GM19395 (cell line): Measurements from ENCODE around the gene TMEM147.
"Not testable (repeated sequence)": the region's sequence is repeated elsewhere in the genome, so short reads cannot be mapped to it uniquely, and the experiment has no call there.

Experiments
- ATAC-seq: cut with Tn5 transposase; IDR thresholded peaks from one replicate; pipeline ENCODE4 v1.9.1; 2021; ENCODE audit warnings: mild to moderate bottlenecking, moderate library complexity; ENCODE audit not compliant: unreplicated experiment

TMEM147 gene

GRCh38 chr19:35561436-35561835, 16.0 kb downstream of the TMEM147 start:
- ATAC-seq, result no peak

- ATAC-seq, result no peak
These were observed 16.9 kb downstream of the TMEM147 start for GRCh38 chr19:35562336-35562735.

DNA sequence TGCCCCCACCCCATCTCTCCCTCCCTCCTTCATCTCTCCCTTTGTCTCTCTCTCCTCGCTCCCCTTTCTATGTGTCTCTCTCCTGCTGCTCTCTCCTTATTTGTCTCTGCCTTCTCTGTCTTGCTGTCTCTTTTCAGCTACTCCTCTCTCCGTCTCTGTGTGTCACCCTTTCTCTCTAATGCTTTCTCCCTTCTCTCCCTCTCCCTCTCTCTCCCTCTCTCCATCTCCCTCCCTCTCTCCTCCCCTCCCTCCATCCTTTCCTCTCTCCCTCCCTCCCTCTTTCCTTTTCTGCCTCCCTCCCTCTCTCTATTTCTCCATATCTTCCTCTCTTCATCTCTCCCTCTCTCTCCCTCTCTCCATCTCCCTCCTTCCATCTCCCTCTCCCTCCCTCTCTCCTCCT, 17.4 kb downstream of the TMEM147 start:
- ATAC-seq, result no peak

- ATAC-seq, result no peak
These were observed 17.9 kb downstream of the TMEM147 start, which contains the start of gene ATP4A for GRCh38 chr19:35563207-35563829. TSS of gene ATP4A (minus strand) at chr19:35563658. CDS start at chr19:35563629, 29 bp downstream.

DNA sequence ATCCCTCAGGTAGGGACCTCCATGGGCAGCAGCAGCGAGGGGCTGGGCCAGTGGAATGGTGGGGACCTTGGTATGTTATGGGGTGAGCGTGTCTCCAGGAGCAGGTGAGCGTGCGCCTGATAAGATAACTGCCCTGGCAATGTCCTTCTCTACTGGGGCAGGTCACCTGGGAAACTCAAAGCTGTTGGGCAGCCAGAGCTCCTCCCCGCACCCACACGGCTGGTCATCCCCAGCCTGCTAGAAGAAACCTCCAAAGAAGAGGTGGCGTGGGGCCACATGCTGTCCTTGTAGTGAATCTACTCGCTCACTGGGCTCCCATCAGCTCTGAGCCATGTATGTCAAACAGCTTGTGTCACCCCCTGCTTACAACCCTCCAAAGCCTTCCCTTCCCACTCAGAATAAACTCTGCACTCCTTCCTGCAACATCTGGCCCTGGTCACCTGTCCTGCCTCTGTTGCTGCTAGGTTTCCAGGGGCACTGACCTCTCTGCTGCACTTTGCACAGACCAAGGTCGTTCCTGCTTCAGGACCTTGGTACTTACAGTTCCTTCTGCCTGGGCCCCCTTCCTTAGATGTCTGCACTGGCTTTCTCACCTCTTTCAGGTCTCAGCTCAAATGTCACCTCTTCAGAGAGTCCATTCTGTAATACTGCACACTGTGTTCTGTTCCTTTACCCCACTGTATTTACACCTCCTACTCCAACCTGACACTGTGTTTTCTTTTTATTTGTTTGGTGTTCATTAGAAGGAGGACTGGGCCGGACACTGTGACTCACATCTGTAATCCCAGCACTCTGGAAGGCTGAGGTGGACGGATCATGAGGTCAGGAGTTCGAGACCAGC, 19.8 kb downstream of the TMEM147 start:
- no peak for ATAC-seq

- ATAC-seq, result no peak
These were observed 21.3 kb downstream of the TMEM147 start for GRCh38 chr19:35566738-35567137.

- no peak for ATAC-seq
These were observed 23.9 kb downstream of the TMEM147 start for GRCh38 chr19:35569281-35569781.

- ATAC-seq, result no peak
These were observed 26.1 kb downstream of the TMEM147 start for GRCh38 chr19:35571406-35571965.

DNA sequence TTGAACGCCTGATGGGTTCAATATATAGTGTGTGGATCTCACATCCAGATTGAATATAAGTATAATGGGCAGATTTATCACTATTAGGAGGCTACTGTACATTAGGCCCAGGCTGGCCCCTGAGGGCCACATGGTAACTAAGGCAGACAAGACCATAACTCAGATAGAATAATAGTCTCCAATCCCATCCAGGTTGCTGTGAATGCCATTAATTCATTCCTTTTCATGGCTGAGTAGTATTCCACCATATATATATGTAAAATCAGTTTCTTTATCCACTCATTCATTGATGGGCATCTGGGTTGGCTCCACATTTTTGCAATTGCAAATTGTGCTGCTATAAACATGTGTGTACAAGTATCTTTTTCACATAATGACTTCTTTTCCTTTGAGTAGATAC, 32.5 kb downstream of the TMEM147 start:
- no peak for ATAC-seq

GRCh38 chr19:35578707-35579106, 33.3 kb downstream of the TMEM147 start:
- no peak for ATAC-seq

- ATAC-seq, result no peak
These were observed 37.3 kb downstream of the TMEM147 start for GRCh38 chr19:35582760-35583159.

- ATAC-seq, result no peak
These were observed 40.4 kb downstream of the TMEM147 start, which contains the start of gene PMIS2 for GRCh38 chr19:35585848-35586247. TSS of gene PMIS2 (plus strand) at chr19:35586173. CDS start at chr19:35586260, 87 bp downstream.

DNA sequence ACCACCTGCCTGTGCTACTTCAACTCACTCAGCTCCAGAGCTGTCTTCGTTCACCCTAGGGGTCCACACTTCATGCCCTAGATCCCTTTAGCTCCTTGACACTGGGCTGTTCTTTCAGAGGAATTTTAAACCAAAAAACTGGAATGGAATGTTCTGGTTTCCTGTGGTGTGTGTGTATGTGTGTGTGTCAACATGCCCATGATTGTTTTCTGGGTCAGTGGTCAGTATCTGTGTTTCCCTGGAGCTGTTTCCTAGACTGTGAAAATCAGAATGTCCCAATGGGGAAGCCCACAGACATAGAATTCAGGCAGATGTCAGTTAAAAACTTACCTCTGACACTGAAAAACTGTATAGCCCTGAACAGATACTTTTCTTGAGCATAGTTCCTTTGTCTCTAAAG, 41.9 kb downstream of the TMEM147 start:
- ATAC-seq, result no peak

DNA sequence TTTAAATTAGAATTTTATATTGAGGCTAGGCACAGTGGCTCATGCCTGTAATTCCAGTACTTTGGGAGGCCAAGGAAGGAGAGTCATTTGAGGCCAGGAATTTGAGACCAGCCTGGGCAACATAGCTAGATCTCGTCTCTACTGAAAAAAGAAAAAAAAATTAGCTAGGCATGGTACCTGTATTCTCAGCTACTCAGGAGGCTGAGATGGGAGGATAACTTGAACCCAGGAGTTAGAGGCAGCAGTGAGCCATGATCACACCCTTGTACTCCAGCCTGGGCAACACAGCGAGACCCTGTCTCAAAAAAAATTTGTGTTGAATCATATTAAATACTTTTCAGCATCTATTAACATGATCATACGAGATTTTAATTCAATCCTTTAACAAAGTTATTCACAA, 45.4 kb downstream of the TMEM147 start:
- no peak for ATAC-seq

- ATAC-seq, result no peak
These were observed 46.8 kb downstream of the TMEM147 start for GRCh38 chr19:35592226-35592625.

- ATAC-seq, result not testable (repeated sequence)
These were observed 49.6 kb downstream of the TMEM147 start for GRCh38 chr19:35595026-35595425.

- ATAC-seq, result no peak
These were observed 50.5 kb downstream of the TMEM147 start for GRCh38 chr19:35595928-35596327.

- ATAC-seq, result peak; percentile 69
These were observed 51.1 kb downstream of the TMEM147 start for GRCh38 chr19:35596366-35596999.
